Right lobe of liver (tissue), 4 donors: Measurements from ENCODE around the gene PHAF1.
A peak's percentile ranks its signal among the peaks of the same experiment; 100 is the strongest.

Experiments
- POLR2A ChIP-seq: fragments of 450-650 bp; IDR thresholded peaks from one replicate; pipeline ENCODE4 v1.6.1; 2017; ENCODE audit warnings: antibody characterized with exemption, mild to moderate bottlenecking
- TF ChIP-seq, protein P1 (sequence below), 4 donors: fragments of 200-600 bp in 3 of 4; fragments of 450-650 bp in 1 of 4; IDR thresholded peaks; one replicate each; pipeline versions ENCODE4 v1.5.1 to v1.8.0; 2016 to 2022; ENCODE audit warnings: antibody characterized with exemption in 4 of 4, mild to moderate bottlenecking in 2 of 4
- donor health status: DM: no; HTN: no; CAD: no.
- donor health status: DM: no; HTN: no; CAD: no.
- donor health status: DM: no; HTN: yes; CAD: no.

DNA sequence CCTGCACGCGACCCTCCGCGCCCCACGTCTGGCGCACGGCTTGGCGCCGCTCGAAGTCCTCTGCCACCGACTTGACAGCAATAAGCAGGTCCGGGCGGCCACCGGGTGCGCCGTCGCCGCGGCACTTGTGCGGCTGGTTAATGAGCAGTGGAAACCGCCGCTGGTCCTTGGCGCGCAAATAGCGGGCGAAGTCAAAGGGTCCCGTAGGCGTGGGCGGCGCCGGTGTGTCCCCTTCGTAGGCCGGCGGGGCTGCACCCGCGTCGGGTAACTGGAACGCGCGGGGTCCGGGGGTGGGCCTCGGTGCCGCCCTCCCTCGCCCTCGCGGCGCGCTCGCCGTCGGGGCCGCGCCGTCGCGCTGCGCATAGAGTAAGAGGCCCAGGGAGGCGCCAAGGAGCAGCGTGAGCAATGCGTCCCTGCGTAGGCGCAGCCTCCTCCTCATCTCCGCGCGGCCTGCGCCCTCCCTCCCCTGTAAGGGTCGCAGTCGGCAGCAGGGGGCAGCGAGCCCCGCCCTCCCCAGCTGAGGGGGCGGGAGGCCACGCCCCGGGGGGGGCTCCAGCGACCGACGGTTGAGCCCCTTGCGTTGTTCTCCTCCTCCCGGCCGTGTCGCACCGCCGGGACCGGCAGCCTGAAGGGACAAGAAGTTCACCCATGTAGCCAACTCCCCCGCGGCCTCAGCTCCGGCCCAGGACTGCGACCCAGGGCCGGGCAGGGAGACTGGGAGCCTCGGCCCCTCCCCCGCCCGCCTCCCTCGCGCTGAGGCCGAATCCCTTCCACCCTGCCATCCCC lies 40.5 kb downstream of the PHAF1 start:
- TF ChIP-seq, protein P1, sequence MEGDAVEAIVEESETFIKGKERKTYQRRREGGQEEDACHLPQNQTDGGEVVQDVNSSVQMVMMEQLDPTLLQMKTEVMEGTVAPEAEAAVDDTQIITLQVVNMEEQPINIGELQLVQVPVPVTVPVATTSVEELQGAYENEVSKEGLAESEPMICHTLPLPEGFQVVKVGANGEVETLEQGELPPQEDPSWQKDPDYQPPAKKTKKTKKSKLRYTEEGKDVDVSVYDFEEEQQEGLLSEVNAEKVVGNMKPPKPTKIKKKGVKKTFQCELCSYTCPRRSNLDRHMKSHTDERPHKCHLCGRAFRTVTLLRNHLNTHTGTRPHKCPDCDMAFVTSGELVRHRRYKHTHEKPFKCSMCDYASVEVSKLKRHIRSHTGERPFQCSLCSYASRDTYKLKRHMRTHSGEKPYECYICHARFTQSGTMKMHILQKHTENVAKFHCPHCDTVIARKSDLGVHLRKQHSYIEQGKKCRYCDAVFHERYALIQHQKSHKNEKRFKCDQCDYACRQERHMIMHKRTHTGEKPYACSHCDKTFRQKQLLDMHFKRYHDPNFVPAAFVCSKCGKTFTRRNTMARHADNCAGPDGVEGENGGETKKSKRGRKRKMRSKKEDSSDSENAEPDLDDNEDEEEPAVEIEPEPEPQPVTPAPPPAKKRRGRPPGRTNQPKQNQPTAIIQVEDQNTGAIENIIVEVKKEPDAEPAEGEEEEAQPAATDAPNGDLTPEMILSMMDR (IDR thresholded peaks at IDR 0.05) = peak in 3 of 4 donors; percentile 3 to 34 (median 17)
- no peak for TF ChIP-seq POLR2A
